KG1 (cell line): Measurements from ENCODE around the gene KCNMA1.

Source experiments
- DNase-seq: peaks from one replicate; lab custom pipeline; 2025; lab: John Stamatoyannopoulos, UW

Gene KCNMA1

DNA sequence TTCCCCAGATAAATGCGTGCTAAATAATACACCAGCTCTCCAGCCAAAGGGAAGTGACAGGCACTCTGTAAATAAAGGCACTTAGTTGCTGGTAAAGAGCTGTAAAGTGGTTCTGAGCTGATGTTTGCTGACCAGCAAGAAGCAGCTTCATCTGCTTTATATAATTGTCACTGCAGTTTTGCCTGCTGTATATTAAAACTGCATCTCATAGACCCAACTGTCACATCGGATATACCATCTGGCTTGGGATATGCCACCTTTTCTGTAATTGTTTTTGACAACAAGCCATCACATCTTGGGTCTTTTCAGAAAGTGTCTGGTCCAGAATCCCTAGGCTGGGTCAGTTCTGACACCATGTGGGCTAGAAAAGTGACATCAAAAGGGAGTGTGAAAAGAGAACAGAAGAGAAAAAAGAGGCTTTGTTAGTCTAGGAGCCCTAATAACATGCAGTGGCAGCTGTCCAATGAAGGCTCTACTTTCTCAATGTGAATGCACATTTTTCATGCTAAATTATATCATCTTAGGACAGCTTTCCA, 697.6 kb downstream of the KCNMA1 start:
- no peak for DNase-seq

- no peak for DNase-seq
Observed at GRCh38 chr10:76937181-76937600, 700.4 kb downstream of the KCNMA1 start.

- no peak for DNase-seq
Observed at GRCh38 chr10:76935941-76936613, 701.5 kb downstream of the KCNMA1 start.

- no peak for DNase-seq
Observed at GRCh38 chr10:76928565-76928964, 709.0 kb downstream of the KCNMA1 start.

GRCh38 chr10:76925636-76926405, 711.8 kb downstream of the KCNMA1 start:
- DNase-seq = no peak

- no peak for DNase-seq
Observed at GRCh38 chr10:76922666-76923065, 714.9 kb downstream of the KCNMA1 start.

- no peak for DNase-seq
Observed at GRCh38 chr10:76921383-76922010, 716.1 kb downstream of the KCNMA1 start.

DNA sequence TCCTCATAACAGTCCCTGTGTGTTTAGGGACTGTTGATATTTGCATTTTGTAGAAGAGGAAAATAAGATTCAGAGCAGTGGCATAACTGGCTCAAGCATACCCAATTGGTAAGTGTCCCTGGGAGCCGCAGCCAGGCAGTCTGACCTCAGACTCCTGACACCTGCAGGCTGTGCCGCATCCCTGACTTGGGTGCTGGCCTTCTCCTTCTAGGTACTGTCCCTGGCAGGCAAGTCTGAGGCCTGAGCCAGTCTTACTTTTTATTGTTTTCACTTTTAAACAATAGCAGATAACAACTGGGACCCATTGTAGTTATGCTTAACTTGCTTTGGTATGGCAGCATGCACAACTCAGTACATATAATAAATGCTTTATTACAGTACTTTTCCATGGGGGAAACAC, 717.0 kb downstream of the KCNMA1 start:
- no peak for DNase-seq

GRCh38 chr10:76918106-76918505, 719.5 kb downstream of the KCNMA1 start:
- DNase-seq = no peak

GRCh38 chr10:76917071-76917470, 720.5 kb downstream of the KCNMA1 start:
- DNase-seq = no peak

DNA sequence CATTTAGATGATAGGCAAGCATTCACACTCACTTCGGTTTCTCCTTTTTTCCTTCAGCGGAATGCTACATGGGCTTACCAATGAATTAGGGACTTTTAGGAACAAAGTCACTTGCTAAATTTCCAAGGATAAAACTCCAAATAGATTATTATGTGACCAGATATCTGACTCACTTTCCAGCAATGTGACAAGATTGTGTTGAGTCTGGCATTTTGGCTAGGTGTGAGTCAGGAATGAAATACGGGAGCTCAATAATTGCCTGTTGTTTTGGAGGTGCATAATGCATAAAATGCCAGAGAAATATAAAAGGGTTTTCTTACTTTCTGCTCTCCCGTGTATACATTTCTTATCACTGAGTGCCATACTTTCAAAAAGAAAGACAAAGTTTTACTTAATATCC, 721.1 kb downstream of the KCNMA1 start:
- DNase-seq = no peak

GRCh38 chr10:76915316-76915715, 722.3 kb downstream of the KCNMA1 start:
- no peak for DNase-seq

GRCh38 chr10:76911184-76911583, 726.4 kb downstream of the KCNMA1 start:
- DNase-seq = no peak

DNA sequence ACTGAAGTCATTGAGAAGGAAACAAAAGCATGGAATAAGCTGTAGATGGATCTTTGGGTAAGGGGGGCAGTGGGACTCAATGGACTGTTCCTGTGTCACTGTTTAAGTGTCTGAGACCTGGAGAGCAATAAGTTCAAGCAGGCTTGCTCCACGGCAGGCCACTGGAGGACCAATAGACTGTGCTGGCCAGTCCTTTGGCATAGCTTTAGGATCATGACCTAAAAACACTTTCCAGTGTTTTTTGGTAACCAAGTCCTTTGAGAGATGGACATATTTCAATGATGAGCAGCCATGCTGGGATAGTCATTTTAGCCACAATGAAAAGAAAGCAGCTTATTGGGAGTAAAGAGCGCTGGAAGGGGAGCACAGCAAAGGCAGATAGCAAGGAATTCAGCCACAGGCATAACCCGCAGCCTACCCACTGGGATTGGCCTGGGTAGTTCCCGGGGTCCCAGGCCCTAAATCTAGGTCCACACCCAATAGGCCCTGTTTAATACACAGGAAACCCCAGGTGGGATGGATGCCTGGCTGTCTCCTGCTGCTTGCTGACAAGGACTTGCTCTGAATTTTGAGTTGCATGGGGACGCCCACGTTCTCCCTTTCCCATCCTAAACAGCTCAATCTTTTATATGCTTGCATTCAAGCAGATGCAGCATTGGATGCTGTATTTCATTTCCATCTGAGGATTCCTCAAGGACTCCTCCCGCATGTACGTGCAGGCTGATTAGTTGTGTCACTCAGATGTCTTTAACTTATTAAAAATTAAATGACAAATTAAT, 727.2 kb downstream of the KCNMA1 start:
- DNase-seq = no peak

DNA sequence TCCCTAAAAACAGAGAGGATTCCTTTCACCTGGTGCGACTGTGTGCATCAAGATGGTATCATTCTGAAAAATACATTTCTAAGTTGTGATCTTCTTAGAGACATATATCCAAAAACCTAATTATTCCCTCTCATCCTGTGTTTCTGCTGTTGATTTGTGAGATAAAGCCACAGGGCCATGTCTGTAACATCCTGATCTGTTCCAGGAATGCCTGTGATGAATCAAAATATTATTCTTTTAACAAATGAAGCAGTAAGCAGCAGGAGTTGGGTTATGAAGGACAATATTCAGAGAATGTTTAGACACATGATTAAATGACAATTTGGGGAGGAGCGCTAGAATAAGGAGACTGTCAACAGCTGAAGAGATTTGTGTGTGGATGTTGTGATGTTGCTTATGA, 731.4 kb downstream of the KCNMA1 start:
- DNase-seq = no peak

DNA sequence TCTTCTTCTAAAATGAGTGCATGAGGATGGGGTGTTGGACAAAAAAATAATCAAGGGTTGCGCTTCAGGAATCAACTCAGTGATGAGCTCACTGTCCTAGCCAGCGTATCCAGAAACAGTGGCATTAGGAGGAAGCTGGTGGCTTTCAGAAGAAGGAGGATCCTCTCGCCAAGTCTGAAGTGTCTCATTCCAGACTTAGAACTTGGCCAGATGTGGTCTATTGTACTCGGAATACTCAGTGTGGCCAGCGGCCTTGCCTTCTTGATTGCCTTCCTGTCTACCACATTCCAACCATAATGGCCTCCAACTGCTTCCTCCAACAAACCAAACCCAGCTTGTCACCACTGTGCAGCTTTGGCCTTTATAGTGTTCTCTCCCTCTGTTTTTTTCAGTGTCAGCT, 732.4 kb downstream of the KCNMA1 start:
- DNase-seq = no peak

DNA sequence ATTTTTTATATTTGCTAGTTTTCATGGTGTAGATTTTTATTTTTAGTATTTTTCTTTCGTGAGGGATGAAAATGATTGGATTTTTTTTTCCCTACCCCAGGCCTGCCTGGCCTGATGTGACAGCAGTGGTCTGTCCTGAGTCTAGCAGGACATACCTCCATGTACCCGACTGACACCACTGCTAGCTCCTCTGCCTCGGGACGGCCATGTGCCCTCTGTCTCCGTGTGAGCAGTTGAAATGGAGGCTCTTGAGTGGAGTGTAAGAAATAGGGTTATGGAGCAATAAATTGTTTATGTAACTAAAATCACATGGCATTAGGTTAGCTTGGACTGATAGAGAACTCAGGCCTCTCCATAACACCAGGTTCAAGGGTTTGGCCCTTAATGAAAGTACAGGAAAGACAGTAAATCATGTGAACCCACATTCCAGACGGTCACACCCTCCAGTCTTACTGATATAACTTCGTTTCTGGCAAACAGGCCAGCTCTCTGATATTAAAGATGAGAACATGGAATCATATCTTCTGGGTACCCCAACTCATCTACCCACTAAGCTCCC, 734.1 kb downstream of the KCNMA1 start:
- no peak for DNase-seq

GRCh38 chr10:76902949-76903348, 734.7 kb downstream of the KCNMA1 start:
- no peak for DNase-seq

DNA sequence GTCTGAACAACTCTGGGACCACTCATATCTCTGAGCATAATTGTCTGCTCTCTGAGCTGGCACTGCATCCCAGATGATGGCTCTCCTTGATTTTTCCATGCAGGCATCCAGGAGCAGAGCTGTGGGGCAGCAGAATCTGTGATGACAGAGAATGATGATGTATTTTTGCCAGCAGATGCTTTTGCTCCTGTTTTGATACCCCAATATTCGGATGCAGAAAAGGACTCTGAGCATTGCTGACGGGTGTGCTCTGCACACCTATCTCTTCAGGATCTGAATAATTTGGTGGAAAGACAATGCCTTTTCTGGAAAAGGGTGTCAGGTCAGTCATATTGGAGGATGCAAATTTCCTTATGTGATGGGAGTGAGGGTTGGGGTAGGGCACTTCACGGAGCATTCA, 735.9 kb downstream of the KCNMA1 start:
- DNase-seq = no peak

DNA sequence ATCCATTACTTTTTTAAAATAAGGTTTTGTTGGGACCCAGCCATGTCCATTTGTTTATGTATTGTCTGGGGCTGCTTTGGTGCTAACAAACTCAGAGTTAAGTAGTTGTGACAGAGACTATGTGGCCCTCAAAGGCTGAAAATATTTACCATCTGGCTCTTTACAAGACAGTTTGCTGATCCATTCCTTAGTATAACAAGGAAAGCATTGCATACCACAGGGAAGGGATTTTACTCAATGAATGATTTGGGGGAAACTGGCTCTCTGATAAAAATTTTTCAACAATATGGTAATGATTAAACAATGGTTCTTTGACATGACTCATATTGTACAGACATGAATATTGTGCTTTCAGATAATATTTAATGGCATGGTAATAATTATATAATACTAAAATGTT, 738.1 kb downstream of the KCNMA1 start:
- no peak for DNase-seq

DNA sequence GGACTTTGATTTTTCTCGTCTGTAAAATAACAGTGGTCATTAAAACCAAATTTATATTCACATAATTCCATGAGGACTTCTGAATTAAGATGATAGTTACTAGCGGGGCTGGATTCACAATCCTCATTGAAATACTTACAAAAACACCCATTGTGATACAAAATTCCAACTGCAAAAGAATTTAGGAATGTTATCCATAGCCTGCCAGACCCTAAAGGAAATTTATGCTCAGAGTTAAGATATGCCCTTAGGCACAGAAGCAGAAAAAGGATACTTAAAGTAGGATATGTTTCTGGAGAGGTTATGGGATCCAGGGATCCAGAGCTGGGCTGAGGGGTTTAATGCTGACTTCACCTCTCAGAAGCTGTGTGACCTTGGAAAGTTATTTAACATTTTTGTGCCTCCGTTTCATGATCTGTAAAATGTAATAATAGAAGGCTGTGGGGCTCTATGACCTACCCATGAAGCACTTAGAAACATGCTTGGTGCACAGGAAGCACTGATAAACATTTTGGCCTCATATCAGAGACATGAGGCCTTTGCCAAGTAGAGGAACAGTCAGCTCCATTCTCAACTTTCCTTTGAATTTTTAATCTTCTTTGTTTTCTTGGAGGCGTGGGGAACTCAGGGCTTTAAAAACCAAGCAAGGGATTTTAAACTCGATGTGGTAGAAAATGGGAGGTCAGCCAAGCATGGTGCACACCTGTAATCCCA, 744.7 kb downstream of the KCNMA1 start:
- DNase-seq = no peak
